Endothelial cell (in vitro differentiated cells): ENCODE measurements around the gene CACNA2D3. TPM values are rescaled to one million over a fixed set of nuclear protein-coding genes. Genes with fewer than 3 reads are reported as not detected.

ENCODE experiments used
- DNase-seq: peaks from one replicate; pipeline ENCODE4 v3.0.0; 2021; ENCODE audit warnings: low spot score
- H3K27ac Mint-ChIP-seq: one replicate; pipeline ENCODE4 v1.8.0; 2021; ENCODE audit warnings: mixed read lengths, inconsistent platforms; ENCODE audit not compliant: unreplicated experiment
- H3K27me3 Mint-ChIP-seq: one replicate; pipeline ENCODE4 v1.8.0; 2021; ENCODE audit warnings: mild to moderate bottlenecking, moderate library complexity, mixed read lengths, inconsistent platforms; ENCODE audit not compliant: unreplicated experiment
- H3K36me3 Mint-ChIP-seq: one replicate; pipeline ENCODE4 v1.8.0; 2021; ENCODE audit warnings: mild to moderate bottlenecking, low read depth, mixed read lengths, inconsistent platforms; ENCODE audit not compliant: unreplicated experiment
- H3K4me1 Mint-ChIP-seq: one replicate; pipeline ENCODE4 v1.8.0; 2021; ENCODE audit warnings: mild to moderate bottlenecking, mixed read lengths, inconsistent platforms; ENCODE audit not compliant: unreplicated experiment
- H3K4me3 Mint-ChIP-seq: one replicate; pipeline ENCODE4 v1.8.0; 2021; ENCODE audit warnings: mild to moderate bottlenecking, mixed read lengths, inconsistent platforms; ENCODE audit not compliant: unreplicated experiment
- H3K9me3 Mint-ChIP-seq: one replicate; pipeline ENCODE4 v1.8.0; 2021; ENCODE audit warnings: mixed read lengths, inconsistent platforms; ENCODE audit not compliant: unreplicated experiment
- CTCF ChIP-seq: fragments of 200-600 bp; sonication (generic); IDR thresholded peaks from one replicate; pipeline ENCODE4 v1.5.0; 2021; ENCODE audit warnings: antibody characterized with exemption; ENCODE audit not compliant: unreplicated experiment
- total RNA-seq: library from RNA; stranded (reverse); fragmentation: NEBNext Ultra II Directional; extraction: Animal tissue kit (Norgen Biotek cat#: 25700); gene quantifications from one replicate; pipeline ENCODE4 v1.2.1, GENCODE V29; 2021; ENCODE audit not compliant: unreplicated experiment

Gene CACNA2D3
- total RNA-seq, 1 donor from 2014 or later = 0.46 TPM

GRCh38 chr3:54822206-54822605, 699.9 kb downstream of the CACNA2D3 start:
- no peak for TF ChIP-seq CTCF
- no peak for DNase-seq
- Mint-ChIP-seq H3K36me3 (no peaks in the 10 kb centered on the region), H3K27me3 (no peaks in the 10 kb centered on the region), H3K9me3 (no peaks in the 10 kb centered on the region), H3K4me3 (no peak overlapping the region), H3K27ac (no peak overlapping the region), H3K4me1 (peaks cover 3% of the 10 kb centered on the region)

GRCh38 chr3:54826251-54826691, 703.9 kb downstream of the CACNA2D3 start:
- peaks cover 2% of the 10 kb centered on the region for H3K27me3 Mint-ChIP-seq
- TF ChIP-seq CTCF = no peak

GRCh38 chr3:54827056-54827687, 704.8 kb downstream of the CACNA2D3 start:
- H3K9me3 Mint-ChIP-seq = no peaks in the 10 kb centered on the region
- no peak overlapping the region for H3K4me3 Mint-ChIP-seq
- DNase-seq = no peak
- H3K36me3 Mint-ChIP-seq = peaks cover 6% of the 10 kb centered on the region
- no peaks in the 10 kb centered on the region for H3K4me1 Mint-ChIP-seq
- no peak for TF ChIP-seq CTCF
- no peak overlapping the region for H3K27ac Mint-ChIP-seq
- H3K27me3 Mint-ChIP-seq = peaks cover 3% of the 10 kb centered on the region

More at GRCh38 chr3:54826251-54826691, 703.9 kb downstream of the CACNA2D3 start:
- no peaks in the 10 kb centered on the region for H3K9me3 Mint-ChIP-seq
- DNase-seq = no peak
- H3K4me3 Mint-ChIP-seq = no peak overlapping the region
- H3K36me3 Mint-ChIP-seq = peaks cover 6% of the 10 kb centered on the region
- H3K27ac Mint-ChIP-seq = no peak overlapping the region
- H3K4me1 Mint-ChIP-seq = peaks cover 3% of the 10 kb centered on the region

- H3K27me3 Mint-ChIP-seq = peaks cover 3% of the 10 kb centered on the region
- no peak for DNase-seq
- no peak overlapping the region for H3K27ac Mint-ChIP-seq
Observed at GRCh38 chr3:54827776-54828175, 705.4 kb downstream of the CACNA2D3 start.

More at GRCh38 chr3:54827776-54828175, 705.4 kb downstream of the CACNA2D3 start:
- no peaks in the 10 kb centered on the region for H3K4me1 Mint-ChIP-seq
- H3K4me3 Mint-ChIP-seq = no peak overlapping the region
- H3K9me3 Mint-ChIP-seq = no peaks in the 10 kb centered on the region
- no peak for TF ChIP-seq CTCF
- peaks cover 6% of the 10 kb centered on the region for H3K36me3 Mint-ChIP-seq
